ENCODE results near the gene CDKN2B-AS1. TPM values are rescaled to one million over a fixed set of nuclear protein-coding genes. Genes with fewer than 3 reads are reported as not detected.

CDKN2B-AS1 gene
- total RNA-seq, 2 donors from 2014 or later: 0.62 TPM; not detected in 1

- H3K36me3 ChIP-seq: no peaks in the 10 kb centered on the region
- no peak for DNase-seq (ENCODE audit: low spot score)
- H3K27ac ChIP-seq: no peak overlapping the region
- H3K27me3 ChIP-seq (replicated peaks; ENCODE audit: insufficient read depth): no peaks in the 10 kb centered on the region
- no peaks in the 10 kb centered on the region for H3K9me3 ChIP-seq
- no peak for TF ChIP-seq CTCF (IDR thresholded peaks at IDR 0.05)
- TF ChIP-seq POLR2A (IDR thresholded peaks at IDR 0.05): no peak
- no peak for TF ChIP-seq POLR2AphosphoS5 (IDR thresholded peaks at IDR 0.05)
- H3K4me1 ChIP-seq (replicated peaks): no peaks in the 10 kb centered on the region
- intact Hi-C loops (cut with DNase I): loop anchor here (10.0 kb wide), 1 partner anchor 302 kb away; no protein-coding TSS in a partner anchor
- H3K4me3 ChIP-seq: no peak overlapping the region
Measured at GRCh38 chr9:22116758-22117157, 122.2 kb downstream of the CDKN2B-AS1 start.

DNA sequence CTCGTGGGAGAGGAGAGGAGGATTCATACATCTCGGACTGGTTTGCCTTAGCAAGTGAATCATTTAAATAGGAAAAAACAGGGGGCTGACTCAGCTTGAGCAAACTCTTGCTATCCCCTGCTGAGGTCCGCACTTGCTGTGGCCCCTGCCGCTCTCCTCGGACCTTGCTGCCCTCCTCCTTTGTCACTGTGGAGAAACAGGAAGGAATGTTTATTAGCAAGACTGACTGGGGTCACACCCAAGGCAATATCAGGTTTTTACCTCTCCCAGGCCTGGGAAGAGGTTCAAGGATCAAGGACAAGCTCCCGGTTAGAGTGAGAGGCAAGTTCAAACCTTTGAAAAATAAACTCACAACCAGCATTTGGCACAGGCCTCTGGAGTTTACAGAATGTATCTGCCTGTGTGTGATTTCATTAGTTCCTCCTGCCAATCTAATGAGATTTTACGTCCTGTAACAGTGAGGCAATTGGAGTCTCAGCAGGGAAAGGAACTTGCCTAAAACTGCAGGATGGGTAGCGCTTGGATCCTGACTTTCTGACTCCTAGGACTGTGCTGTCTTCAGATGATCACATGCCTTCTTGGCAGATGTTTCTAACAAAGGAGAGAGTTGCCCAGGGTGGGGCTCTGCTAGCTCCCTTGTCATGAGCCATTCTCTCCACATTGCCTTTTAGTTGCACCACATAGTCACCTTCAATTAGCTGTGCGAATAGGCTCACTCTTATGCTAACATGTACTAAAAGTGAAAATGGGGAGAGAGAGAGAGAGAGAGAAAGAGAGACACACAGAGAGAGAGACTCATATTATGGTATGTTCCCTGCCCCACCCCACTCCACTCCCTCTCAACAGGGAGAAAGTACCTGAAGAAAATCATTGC lies 123.2 kb downstream of the CDKN2B-AS1 start:
- Histone ChIP-seq H3K4me3 (no peak overlapping the region), H3K4me1 (replicated peaks) (no peaks in the 10 kb centered on the region), H3K36me3 (no peaks in the 10 kb centered on the region), H3K27ac (no peak overlapping the region), H3K9me3 (no peaks in the 10 kb centered on the region), H3K27me3 (replicated peaks; ENCODE audit: insufficient read depth) (no peaks in the 10 kb centered on the region)
- WGBS: 41% methylated on average over 9 of the region's 9 CpGs
- TF ChIP-seq CTCF (IDR thresholded peaks at IDR 0.05) (no peak), POLR2AphosphoS5 (IDR thresholded peaks at IDR 0.05) (no peak), POLR2A (IDR thresholded peaks at IDR 0.05) (no peak)
- intact Hi-C loops (cut with DNase I): loop anchor here (10.0 kb wide), 1 partner anchor 303 kb away; no protein-coding TSS in a partner anchor
- DNase-seq (ENCODE audit: low spot score): no peak

GRCh38 chr9:22118810-22119521 lies 124.4 kb downstream of the CDKN2B-AS1 start:
- intact Hi-C loops (cut with DNase I): loop anchor here (10.0 kb wide), 1 partner anchor 304 kb away; no protein-coding TSS in a partner anchor
- Histone ChIP-seq H3K27ac (no peak overlapping the region), H3K4me3 (no peak overlapping the region), H3K4me1 (replicated peaks) (no peaks in the 10 kb centered on the region), H3K27me3 (replicated peaks; ENCODE audit: insufficient read depth) (no peaks in the 10 kb centered on the region), H3K9me3 (no peaks in the 10 kb centered on the region), H3K36me3 (no peaks in the 10 kb centered on the region)
- WGBS: 70% methylated on average over 5 of the region's 5 CpGs
- TF ChIP-seq POLR2AphosphoS5 (IDR thresholded peaks at IDR 0.05): no peak
- TF ChIP-seq POLR2A (IDR thresholded peaks at IDR 0.05): no peak
- TF ChIP-seq CTCF (IDR thresholded peaks at IDR 0.05): no peak
- no peak for DNase-seq (ENCODE audit: low spot score)

- H3K27me3 ChIP-seq (replicated peaks; ENCODE audit: insufficient read depth): no peaks in the 10 kb centered on the region
- no peak for DNase-seq (ENCODE audit: low spot score)
- TF ChIP-seq POLR2A (IDR thresholded peaks at IDR 0.05) (no peak), POLR2AphosphoS5 (IDR thresholded peaks at IDR 0.05) (no peak), CTCF (IDR thresholded peaks at IDR 0.05) (peak in 3 of 4 experiments; percentile 18 to 41 (median 41))
- no peak overlapping the region for H3K27ac ChIP-seq
- WGBS: 49% methylated on average over 3 of the region's 3 CpGs
- intact Hi-C loops (cut with DNase I): loop anchor here (10.0 kb wide), 1 partner anchor 305 kb away; no protein-coding TSS in a partner anchor
- no peaks in the 10 kb centered on the region for H3K4me1 ChIP-seq (replicated peaks)
- no peak overlapping the region for H3K4me3 ChIP-seq
- no peaks in the 10 kb centered on the region for H3K36me3 ChIP-seq
- H3K9me3 ChIP-seq: no peaks in the 10 kb centered on the region
Measured at GRCh38 chr9:22119522-22120158, 125.0 kb downstream of the CDKN2B-AS1 start.
